T47D (cell line): ENCODE results near the gene IQCM.
A peak's percentile ranks its signal among the peaks of the same experiment; 100 is the strongest.

Source experiments
- DNase-seq, 2 experiments: peaks; one replicate each; pipeline versions ENCODE4 v3.0.0 to v3.0.0-alpha.2; 2011 to 2012; ENCODE audit warnings: low read depth in 1 of 2, low spot score in 1 of 2
- JUND ChIP-seq: IDR thresholded peaks from 2 replicates; pipeline ENCODE4 v1.6.1; 2012; ENCODE audit warnings: low read depth
- in situ Hi-C: cut with HindIII; loops from 2 replicates; pipeline ENCODE4 v1.10.0; 2016; ENCODE audit warnings: low sequenced_read_pairs, low pct_unique_long_range_greater_than_20kb

Gene IQCM

GRCh38 chr4:149815743-149816142 is at the start of gene IQCM:
TSS of gene IQCM (minus strand) at chr4:149815843. CDS start at chr4:149742691, 73,152 bp downstream.
- DNase-seq = no peak
- TF ChIP-seq JUND = no peak
- in situ Hi-C loops = no loop called here

- no peak for DNase-seq
- no peak for TF ChIP-seq JUND
- in situ Hi-C loops = no loop called here
These were observed 41.8 kb upstream of the IQCM start for GRCh38 chr4:149857446-149857845.

- in situ Hi-C loops = no loop called here
- TF ChIP-seq JUND = no peak
- no peak for DNase-seq
These were observed 30.1 kb upstream of the IQCM start for GRCh38 chr4:149845743-149846142.

- no peak for DNase-seq
- no peak for TF ChIP-seq JUND
- in situ Hi-C loops = no loop called here
These were observed 26.0 kb upstream of the IQCM start for GRCh38 chr4:149841686-149842085.

GRCh38 chr4:149838036-149838435 is 22.4 kb upstream of the IQCM start:
- TF ChIP-seq JUND = no peak
- no peak for DNase-seq
- in situ Hi-C loops = no loop called here

GRCh38 chr4:149836546-149836945 is 20.9 kb upstream of the IQCM start:
- no peak for TF ChIP-seq JUND
- in situ Hi-C loops = no loop called here
- no peak for DNase-seq

GRCh38 chr4:149835280-149835679 is 19.6 kb upstream of the IQCM start:
- DNase-seq = no peak
- in situ Hi-C loops = no loop called here
- TF ChIP-seq JUND = no peak

- no peak for DNase-seq
- no peak for TF ChIP-seq JUND
- in situ Hi-C loops = no loop called here
These were observed 16.1 kb upstream of the IQCM start for GRCh38 chr4:149831656-149832208.

GRCh38 chr4:149830823-149831222 is 15.2 kb upstream of the IQCM start:
- no peak for TF ChIP-seq JUND
- in situ Hi-C loops = no loop called here
- no peak for DNase-seq

- no peak for DNase-seq
- in situ Hi-C loops = no loop called here
- no peak for TF ChIP-seq JUND
These were observed 9.7 kb upstream of the IQCM start for GRCh38 chr4:149825336-149825735.

GRCh38 chr4:149823769-149824221 is 8.2 kb upstream of the IQCM start:
- no peak for DNase-seq
- TF ChIP-seq JUND = no peak
- in situ Hi-C loops = no loop called here

- in situ Hi-C loops = no loop called here
These were observed 14.2 kb downstream of the IQCM start for GRCh38 chr4:149801416-149801815.

GRCh38 chr4:149799546-149799945 is 16.1 kb downstream of the IQCM start:
- DNase-seq = no peak
- in situ Hi-C loops = no loop called here
- no peak for TF ChIP-seq JUND

More at GRCh38 chr4:149801416-149801815, 14.2 kb downstream of the IQCM start:
- DNase-seq = no peak
- no peak for TF ChIP-seq JUND

GRCh38 chr4:149796381-149796780 is 19.3 kb downstream of the IQCM start:
- DNase-seq = peak in 1 of 2 experiments; percentile 19
- TF ChIP-seq JUND = no peak
- in situ Hi-C loops = no loop called here

GRCh38 chr4:149795256-149795655 is 20.4 kb downstream of the IQCM start:
- in situ Hi-C loops = no loop called here
- peak in 1 of 2 experiments; percentile 26 for DNase-seq
- TF ChIP-seq JUND = no peak
